Liver (tissue), 9 donors: ENCODE measurements around the gene CASP10. TPM values are rescaled to one million over a fixed set of nuclear protein-coding genes. Genes with fewer than 3 reads are reported as not detected.

Experiments
- DNase-seq: peaks from one replicate; pipeline ENCODE4 v3.0.0-alpha.2; 2017; ENCODE audit warnings: low spot score
- H3K27ac ChIP-seq, 2 donors: one replicate each; pipeline ENCODE4 v1.7.0; 2013; ENCODE audit warnings: inconsistent platforms in 2 of 2, low read length in 2 of 2, control low read depth in 1 of 2, low read depth in 1 of 2, mild to moderate bottlenecking in 1 of 2
- H3K27me3 ChIP-seq, 4 donors: one replicate each; pipeline versions ENCODE4 v1.6.1 to v1.7.0; 2013; ENCODE audit warnings: low read length in 3 of 4, inconsistent platforms in 1 of 4, mild to moderate bottlenecking in 1 of 4, moderate library complexity in 1 of 4; ENCODE audit not compliant: control insufficient read depth in 4 of 4, insufficient read depth in 4 of 4
- H3K36me3 ChIP-seq, 4 donors: one replicate each; pipeline versions ENCODE4 v1.6.1 to v1.7.0; 2013; ENCODE audit warnings: low read length in 3 of 4, mild to moderate bottlenecking in 3 of 4, low read depth in 1 of 4, moderate library complexity in 1 of 4; ENCODE audit not compliant: control insufficient read depth in 4 of 4, insufficient read depth in 3 of 4
- H3K4me1 ChIP-seq, 4 donors: one replicate each; pipeline versions ENCODE4 v1.6.1 to v1.7.0; 2013; ENCODE audit warnings: low read length in 3 of 4, mild to moderate bottlenecking in 3 of 4, moderate library complexity in 1 of 4; ENCODE audit not compliant: control insufficient read depth in 4 of 4, insufficient read depth in 4 of 4
- H3K4me3 ChIP-seq, 3 donors: one replicate each; pipeline versions ENCODE4 v1.6.1 to v1.7.0; 2013; ENCODE audit warnings: low read length in 3 of 3, control low read depth in 1 of 3, low read depth in 1 of 3, mild to moderate bottlenecking in 1 of 3
- H3K9ac ChIP-seq, 2 donors: one replicate each; pipeline ENCODE4 v1.7.0; 2013; ENCODE audit warnings: low read length in 2 of 2, mild to moderate bottlenecking in 2 of 2, moderate library complexity in 2 of 2, control low read depth in 1 of 2, low read depth in 1 of 2
- H3K9me3 ChIP-seq, 4 donors: one replicate each; pipeline versions ENCODE4 v1.6.1 to v1.7.0; 2013; ENCODE audit warnings: low read length in 3 of 4; ENCODE audit not compliant: control insufficient read depth in 4 of 4
- EGR1 ChIP-seq, 2 donors: IDR thresholded peaks; 2 replicates each; pipeline ENCODE4 v1.6.1; 2016 to 2018; ENCODE audit warnings: antibody characterized with exemption in 2 of 2, low read depth in 2 of 2
- FOXA1 ChIP-seq: IDR thresholded peaks from 2 replicates; pipeline ENCODE4 v1.6.1; 2016; ENCODE audit warnings: antibody characterized with exemption
- FOXA2 ChIP-seq: IDR thresholded peaks from 2 replicates; pipeline ENCODE4 v1.6.1; 2016; ENCODE audit warnings: antibody characterized with exemption
- GABPA ChIP-seq, 2 donors: IDR thresholded peaks in 1 of 2; conservative IDR thresholded peaks in 1 of 2; 2 replicates each; pipeline ENCODE4 v1.6.1; 2016; ENCODE audit warnings: antibody characterized with exemption in 2 of 2, mild to moderate bottlenecking in 1 of 2, moderate library complexity in 1 of 2
- HNF4A ChIP-seq, 2 donors: conservative IDR thresholded peaks; 2 replicates each; pipeline ENCODE4 v1.6.1; 2016; ENCODE audit warnings: antibody characterized with exemption in 2 of 2, mild to moderate bottlenecking in 2 of 2
- HNF4G ChIP-seq: IDR thresholded peaks from 2 replicates; pipeline ENCODE4 v1.6.1; 2016; ENCODE audit warnings: antibody characterized with exemption
- JUND ChIP-seq, 2 donors: IDR thresholded peaks; 2 replicates each; pipeline ENCODE4 v1.6.1; 2016; ENCODE audit warnings: antibody characterized with exemption in 2 of 2
- NR2F2 ChIP-seq: IDR thresholded peaks from 2 replicates; pipeline ENCODE4 v1.6.1; 2016; ENCODE audit warnings: antibody characterized with exemption
- RAD21 ChIP-seq, 2 donors: IDR thresholded peaks; 2 replicates each; pipeline ENCODE4 v1.6.1; 2016; ENCODE audit warnings: antibody characterized with exemption in 2 of 2, mild to moderate bottlenecking in 2 of 2
- RXRA ChIP-seq, 2 donors: IDR thresholded peaks; 2 replicates each; pipeline ENCODE4 v1.6.1; 2017 to 2018; ENCODE audit warnings: antibody characterized with exemption in 2 of 2, mild to moderate bottlenecking in 1 of 2
- SP1 ChIP-seq: IDR thresholded peaks from 2 replicates; pipeline ENCODE4 v1.6.1; 2018; ENCODE audit warnings: antibody characterized with exemption, mild to moderate bottlenecking
- TAF1 ChIP-seq: conservative IDR thresholded peaks from 2 replicates; pipeline ENCODE4 v1.6.1; 2016; ENCODE audit warnings: antibody characterized with exemption, mild to moderate bottlenecking
- YY1 ChIP-seq: IDR thresholded peaks from 2 replicates; pipeline ENCODE4 v1.6.1; 2016; ENCODE audit warnings: antibody characterized with exemption, mild to moderate bottlenecking
- WGBS: extraction: QIAGEN DNeasy Blood & Tissue Kit; methylation state at CpG from one replicate; pipeline ENCODE4 v1.1.7; 2013; 5-methylcytosine and 5-hydroxymethylcytosine counted together
- polyA plus RNA-seq, 2 donors: library from polyadenylated mRNA; stranded (reverse) in 1 of 2; unstranded in 1 of 2; fragments of 200-250 nt in 1 of 2; fragments of >200 nt in 1 of 2; fragmentation: Nextera tagmentation in 1 of 2; extraction: Ambion mirVana in 1 of 2; gene quantifications; one replicate each; pipeline versions ENCODE4 v1.2.1 to v1.2.3, GENCODE V29; 2013 to 2015
- total RNA-seq, 2 donors: library from RNA; depleted of rRNA; stranded (reverse); fragments of >200 nt; gene quantifications; one replicate each; pipeline ENCODE4 v1.2.3, GENCODE V29; 2014
- TF ChIP-seq, protein P1 (sequence below): fragments of 150-350 bp; IDR thresholded peaks from 2 replicates; pipeline ENCODE4 v1.5.1; 2017; ENCODE audit warnings: improper control_type of control experiment, low read depth, low read length; ENCODE audit not compliant: missing input control
- TF ChIP-seq, protein P2 (sequence below): IDR thresholded peaks from 2 replicates; pipeline ENCODE4 v1.6.1; 2016; ENCODE audit warnings: antibody characterized with exemption
- TF ChIP-seq, protein P3 (sequence below): IDR thresholded peaks from 2 replicates; pipeline ENCODE4 v1.6.1; 2016; ENCODE audit warnings: antibody characterized with exemption
- TF ChIP-seq, protein P4 (sequence below): IDR thresholded peaks from 2 replicates; pipeline ENCODE4 v1.6.1; 2016; ENCODE audit warnings: antibody characterized with exemption, mild to moderate bottlenecking
- donor health status: healthy.
- donor health status: healthy.
- donor health status: healthy.
- donor health status: healthy.
- donor health status: healthy.

The CASP10 gene
- total and polyA plus RNA-seq, 4 donors: 2.2 to 13.6 (median 5.6) TPM

DNA sequence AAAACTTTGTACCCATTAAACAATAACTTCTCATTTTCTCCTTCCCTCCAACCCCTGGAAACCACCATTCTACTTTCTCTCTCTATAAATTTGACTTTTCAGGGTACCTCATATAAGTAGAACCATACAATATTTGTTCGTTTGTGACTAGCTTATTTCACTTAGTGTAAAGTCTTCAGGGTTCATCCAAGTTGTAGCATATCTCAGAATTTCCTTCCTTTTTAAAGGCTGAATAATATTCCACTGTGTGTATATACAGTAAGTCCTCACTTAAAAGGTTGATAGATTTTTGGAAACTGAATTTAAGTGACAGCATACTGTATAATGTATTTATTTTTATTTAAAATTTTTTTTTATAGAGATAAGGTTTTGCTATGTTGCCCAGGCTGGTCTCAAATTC is 13.9 kb downstream of the CASP10 start:
- no peak for DNase-seq
- H3K27ac ChIP-seq: no peak overlapping the region

DNA sequence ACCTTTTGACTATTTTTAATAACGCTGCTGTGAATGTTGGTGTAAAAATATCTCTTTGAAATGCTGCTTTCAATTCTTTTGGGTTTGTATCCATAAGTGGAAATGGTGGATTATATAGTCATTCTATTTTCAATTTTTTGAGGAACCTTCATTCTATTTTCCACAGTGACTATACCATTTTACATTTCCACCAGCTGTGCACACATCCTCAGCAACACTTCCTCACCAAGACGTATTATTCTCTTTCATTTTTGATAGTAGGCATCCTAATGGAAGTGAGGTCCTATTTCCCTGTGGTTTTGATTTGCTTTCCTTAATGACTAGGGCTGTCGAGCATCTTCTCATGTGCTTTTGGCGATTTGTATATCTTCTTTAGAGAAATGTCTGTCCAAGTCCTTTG is 14.8 kb downstream of the CASP10 start:
- Histone ChIP-seq H3K4me3 (no peak overlapping the region), H3K9me3 (no peaks in the 10 kb centered on the region), H3K36me3 (peaks cover 3 to 25% (median 8%) of the 10 kb centered on the region in 4 donors), H3K9ac (no peak overlapping the region), H3K27ac (no peak overlapping the region), H3K27me3 (no peaks in the 10 kb centered on the region), H3K4me1 (peaks cover 0 to 5% (median 2%) of the 10 kb centered on the region in 4 donors)
- DNase-seq: no peak
- 85% methylated on average over 4 of the region's 4 CpGs for WGBS
- TF ChIP-seq GABPA (IDR thresholded peaks at IDR 0.05 in 1 of 2, conservative IDR thresholded peaks at IDR 0.05 in 1 of 2) (no peak), FOXA2 (no peak), YY1 (no peak), RAD21 (IDR thresholded peaks at IDR 0.05) (no peak), EGR1 (IDR thresholded peaks at IDR 0.05; ENCODE audit: low read depth in 2 of 2) (no peak)
- TF ChIP-seq, protein P1, sequence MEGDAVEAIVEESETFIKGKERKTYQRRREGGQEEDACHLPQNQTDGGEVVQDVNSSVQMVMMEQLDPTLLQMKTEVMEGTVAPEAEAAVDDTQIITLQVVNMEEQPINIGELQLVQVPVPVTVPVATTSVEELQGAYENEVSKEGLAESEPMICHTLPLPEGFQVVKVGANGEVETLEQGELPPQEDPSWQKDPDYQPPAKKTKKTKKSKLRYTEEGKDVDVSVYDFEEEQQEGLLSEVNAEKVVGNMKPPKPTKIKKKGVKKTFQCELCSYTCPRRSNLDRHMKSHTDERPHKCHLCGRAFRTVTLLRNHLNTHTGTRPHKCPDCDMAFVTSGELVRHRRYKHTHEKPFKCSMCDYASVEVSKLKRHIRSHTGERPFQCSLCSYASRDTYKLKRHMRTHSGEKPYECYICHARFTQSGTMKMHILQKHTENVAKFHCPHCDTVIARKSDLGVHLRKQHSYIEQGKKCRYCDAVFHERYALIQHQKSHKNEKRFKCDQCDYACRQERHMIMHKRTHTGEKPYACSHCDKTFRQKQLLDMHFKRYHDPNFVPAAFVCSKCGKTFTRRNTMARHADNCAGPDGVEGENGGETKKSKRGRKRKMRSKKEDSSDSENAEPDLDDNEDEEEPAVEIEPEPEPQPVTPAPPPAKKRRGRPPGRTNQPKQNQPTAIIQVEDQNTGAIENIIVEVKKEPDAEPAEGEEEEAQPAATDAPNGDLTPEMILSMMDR: no peak
- TF ChIP-seq, protein P2, sequence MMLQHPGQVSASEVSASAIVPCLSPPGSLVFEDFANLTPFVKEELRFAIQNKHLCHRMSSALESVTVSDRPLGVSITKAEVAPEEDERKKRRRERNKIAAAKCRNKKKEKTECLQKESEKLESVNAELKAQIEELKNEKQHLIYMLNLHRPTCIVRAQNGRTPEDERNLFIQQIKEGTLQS: no peak
- TF ChIP-seq, protein P3, sequence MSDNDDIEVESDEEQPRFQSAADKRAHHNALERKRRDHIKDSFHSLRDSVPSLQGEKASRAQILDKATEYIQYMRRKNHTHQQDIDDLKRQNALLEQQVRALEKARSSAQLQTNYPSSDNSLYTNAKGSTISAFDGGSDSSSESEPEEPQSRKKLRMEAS: no peak
- TF ChIP-seq, protein P4, sequence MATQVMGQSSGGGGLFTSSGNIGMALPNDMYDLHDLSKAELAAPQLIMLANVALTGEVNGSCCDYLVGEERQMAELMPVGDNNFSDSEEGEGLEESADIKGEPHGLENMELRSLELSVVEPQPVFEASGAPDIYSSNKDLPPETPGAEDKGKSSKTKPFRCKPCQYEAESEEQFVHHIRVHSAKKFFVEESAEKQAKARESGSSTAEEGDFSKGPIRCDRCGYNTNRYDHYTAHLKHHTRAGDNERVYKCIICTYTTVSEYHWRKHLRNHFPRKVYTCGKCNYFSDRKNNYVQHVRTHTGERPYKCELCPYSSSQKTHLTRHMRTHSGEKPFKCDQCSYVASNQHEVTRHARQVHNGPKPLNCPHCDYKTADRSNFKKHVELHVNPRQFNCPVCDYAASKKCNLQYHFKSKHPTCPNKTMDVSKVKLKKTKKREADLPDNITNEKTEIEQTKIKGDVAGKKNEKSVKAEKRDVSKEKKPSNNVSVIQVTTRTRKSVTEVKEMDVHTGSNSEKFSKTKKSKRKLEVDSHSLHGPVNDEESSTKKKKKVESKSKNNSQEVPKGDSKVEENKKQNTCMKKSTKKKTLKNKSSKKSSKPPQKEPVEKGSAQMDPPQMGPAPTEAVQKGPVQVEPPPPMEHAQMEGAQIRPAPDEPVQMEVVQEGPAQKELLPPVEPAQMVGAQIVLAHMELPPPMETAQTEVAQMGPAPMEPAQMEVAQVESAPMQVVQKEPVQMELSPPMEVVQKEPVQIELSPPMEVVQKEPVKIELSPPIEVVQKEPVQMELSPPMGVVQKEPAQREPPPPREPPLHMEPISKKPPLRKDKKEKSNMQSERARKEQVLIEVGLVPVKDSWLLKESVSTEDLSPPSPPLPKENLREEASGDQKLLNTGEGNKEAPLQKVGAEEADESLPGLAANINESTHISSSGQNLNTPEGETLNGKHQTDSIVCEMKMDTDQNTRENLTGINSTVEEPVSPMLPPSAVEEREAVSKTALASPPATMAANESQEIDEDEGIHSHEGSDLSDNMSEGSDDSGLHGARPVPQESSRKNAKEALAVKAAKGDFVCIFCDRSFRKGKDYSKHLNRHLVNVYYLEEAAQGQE: no peak

More for the DNA sequence above, 13.9 kb downstream of the CASP10 start:
- Histone ChIP-seq H3K9me3 (no peaks in the 10 kb centered on the region), H3K4me3 (no peak overlapping the region), H3K9ac (no peak overlapping the region), H3K27me3 (no peaks in the 10 kb centered on the region), H3K36me3 (peaks cover 3 to 25% (median 8%) of the 10 kb centered on the region in 4 donors), H3K4me1 (peaks cover 0 to 8% (median 3%) of the 10 kb centered on the region in 4 donors)
- TF ChIP-seq, protein P1: no peak
- no peak for TF ChIP-seq HNF4G
- no peak for TF ChIP-seq FOXA1
- no peak for TF ChIP-seq JUND (IDR thresholded peaks at IDR 0.05)
- TF ChIP-seq, protein P4: no peak
- TF ChIP-seq HNF4A (conservative IDR thresholded peaks at IDR 0.05): no peak
- TF ChIP-seq, protein P2: no peak
- TF ChIP-seq EGR1 (IDR thresholded peaks at IDR 0.05; ENCODE audit: low read depth in 2 of 2): no peak
- TF ChIP-seq TAF1: no peak
- TF ChIP-seq RAD21 (IDR thresholded peaks at IDR 0.05): no peak
- TF ChIP-seq FOXA2: no peak
- TF ChIP-seq SP1: no peak
- TF ChIP-seq RXRA (IDR thresholded peaks at IDR 0.05): no peak
- TF ChIP-seq NR2F2: no peak
- WGBS: 96% methylated on average over 1 of the region's 1 CpG
